ENCODE data around the gene ZNF212. TPM values are rescaled to one million over a fixed set of nuclear protein-coding genes. Genes with fewer than 3 reads are reported as not detected.
A peak's percentile ranks its signal among the peaks of the same experiment; 100 is the strongest.
"Not testable (repeated sequence)": the region's sequence is repeated elsewhere in the genome, so short reads cannot be mapped to it uniquely, and the experiment has no call there.

Gene ZNF212
- total RNA-seq, 2 donors from 2014 or later = 12.1 to 13.3 TPM

DNA sequence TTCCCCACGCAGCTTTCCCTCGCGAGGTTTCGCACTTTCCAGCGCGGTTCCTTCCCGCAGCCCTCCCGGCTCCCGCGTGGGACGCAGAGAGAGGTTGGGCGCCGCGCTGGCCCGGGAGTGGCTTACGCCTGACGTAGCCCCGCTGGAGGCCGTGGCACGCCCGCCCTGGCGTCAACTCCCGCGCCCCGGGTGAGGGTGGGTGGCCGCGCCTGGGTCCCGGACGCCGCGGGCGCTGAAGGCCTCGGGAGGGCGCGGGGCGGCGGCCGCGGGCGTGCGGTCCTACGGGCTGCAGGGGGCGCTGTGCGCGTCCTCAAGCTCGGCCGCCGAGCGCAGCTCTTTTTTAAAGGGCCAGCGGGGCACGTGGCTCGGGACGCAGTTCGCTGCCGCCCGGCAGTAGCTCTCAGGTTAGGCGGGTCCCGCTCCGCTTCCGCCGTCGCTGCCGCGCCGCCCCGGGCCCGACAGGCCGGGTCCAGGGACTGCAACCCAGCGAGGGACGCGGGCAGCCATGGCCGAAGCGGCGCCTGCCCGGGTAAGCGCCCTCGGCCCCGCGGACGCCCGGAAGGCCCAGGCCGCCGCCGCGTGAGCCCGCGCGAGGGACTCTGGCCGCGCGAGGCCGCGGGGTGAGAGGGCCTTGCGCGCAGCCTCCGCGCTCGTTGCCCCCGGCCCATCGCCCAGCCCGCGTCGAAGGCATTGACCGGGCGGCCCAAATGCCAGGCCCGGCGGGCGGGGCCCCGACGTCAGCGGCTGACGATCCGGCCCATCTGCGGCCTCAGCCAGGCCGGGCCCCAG lies 22.6 kb downstream of the ZNF212 start, which contains the start of gene ZNF783:
Gene ZNF783, plus strand, starts transcription at position 368 of the 789 bp plus-strand sequence. Its CDS starts 138 bp downstream, at position 506.
- ATAC-seq = peak; percentile 78 to 93
- peak; percentile 84 to 85 for DNase-seq (ENCODE audit: low spot score in 2 of 2)
- Mint-ChIP-seq H3K27ac (peak within 1 kb of the TSS; percentile 88 to 92), H3K36me3 (peaks cover 4 to 7% of the 10 kb centered on the region in 2 donors), H3K9me3 (no peaks in the 10 kb centered on the region)

- Mint-ChIP-seq H3K36me3 (peaks cover 16 to 26% of the 10 kb centered on the region in 2 donors), H3K27ac (peak overlapping the region; percentile 18 to 74), H3K9me3 (no peaks in the 10 kb centered on the region)
- ATAC-seq = no peak
- DNase-seq (ENCODE audit: low spot score in 2 of 2) = no peak
These were observed 27.0 kb downstream of the ZNF212 start for GRCh38 chr7:149266451-149266850.

DNA sequence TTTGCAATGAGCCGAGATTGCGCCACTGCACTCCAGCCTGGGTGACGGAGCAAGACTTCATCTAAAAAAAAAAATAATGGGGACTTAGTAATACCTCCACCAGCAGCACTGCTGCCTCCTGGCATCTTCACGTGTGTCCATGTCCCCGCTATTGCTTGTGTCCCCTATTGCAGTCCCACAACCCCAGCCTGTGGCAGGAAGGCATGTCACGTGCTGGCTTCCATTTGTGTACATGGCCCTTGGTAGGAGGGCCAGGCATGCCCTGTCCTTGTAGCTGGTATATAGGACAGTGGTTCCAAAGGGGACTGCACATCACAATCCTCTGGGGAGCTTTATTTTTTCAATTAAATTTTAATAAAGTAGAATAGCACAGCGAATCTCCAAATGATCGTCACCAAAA lies 28.3 kb downstream of the ZNF212 start:
- peaks cover 16 to 26% of the 10 kb centered on the region in 2 donors for H3K36me3 Mint-ChIP-seq
- peak overlapping the region in 1 of 2 donors; percentile 12 for H3K27ac Mint-ChIP-seq
- H3K9me3 Mint-ChIP-seq = no peaks in the 10 kb centered on the region
- DNase-seq (ENCODE audit: low spot score in 2 of 2) (no peak), ATAC-seq (no peak)

DNA sequence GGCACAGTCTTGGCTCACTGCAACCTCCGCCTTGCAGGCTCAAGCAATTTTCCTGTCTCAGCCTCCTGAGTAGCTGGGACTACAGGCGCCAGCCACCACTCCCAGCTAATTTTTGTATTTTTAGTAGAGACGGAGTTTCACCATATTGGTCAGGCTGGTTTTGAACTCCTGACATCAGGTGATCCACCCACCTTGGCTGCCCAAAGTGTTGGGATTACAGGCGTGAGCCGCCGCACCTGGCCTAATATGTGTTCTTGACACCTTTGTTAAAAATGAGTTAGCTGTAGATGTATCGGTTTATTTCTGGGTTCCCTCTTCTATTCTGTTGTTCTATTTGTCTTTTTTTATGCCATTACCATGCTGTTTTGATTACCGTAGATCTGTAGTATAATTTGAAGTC lies 35.0 kb downstream of the ZNF212 start:
- ATAC-seq; DNase-seq (ENCODE audit: low spot score in 2 of 2); H3K9me3 Mint-ChIP-seq: not testable (repeated sequence)
- H3K36me3 Mint-ChIP-seq = peaks cover 5 to 29% of the 10 kb centered on the region in 2 donors
- peak overlapping the region in 1 of 2 donors; percentile 29 for H3K27ac Mint-ChIP-seq

DNA sequence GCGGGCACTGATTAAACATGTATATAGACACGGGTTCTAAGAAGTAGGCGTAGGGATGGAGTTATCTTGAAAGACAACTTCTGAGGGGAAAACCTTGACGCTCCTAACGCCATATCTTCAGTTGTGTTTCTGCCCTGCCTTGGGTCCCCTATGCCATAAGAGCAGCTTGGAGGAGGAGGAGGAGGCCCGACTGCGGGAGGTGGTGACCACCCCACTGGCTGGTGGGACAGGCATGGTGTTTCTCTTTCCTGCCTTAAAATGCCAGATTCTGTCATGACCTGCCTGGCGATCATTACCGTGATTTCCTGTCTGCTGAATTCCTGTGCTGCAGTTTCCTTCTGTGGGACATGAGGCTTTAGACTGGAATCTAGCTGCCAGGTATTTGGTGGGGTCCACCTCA lies 38.4 kb downstream of the ZNF212 start:
- H3K9me3 Mint-ChIP-seq = no peaks in the 10 kb centered on the region
- peaks cover 5 to 29% of the 10 kb centered on the region in 2 donors for H3K36me3 Mint-ChIP-seq
- no peak for DNase-seq (ENCODE audit: low spot score in 2 of 2)
- ATAC-seq = no peak
- peak overlapping the region in 1 of 2 donors; percentile 80 for H3K27ac Mint-ChIP-seq

DNA sequence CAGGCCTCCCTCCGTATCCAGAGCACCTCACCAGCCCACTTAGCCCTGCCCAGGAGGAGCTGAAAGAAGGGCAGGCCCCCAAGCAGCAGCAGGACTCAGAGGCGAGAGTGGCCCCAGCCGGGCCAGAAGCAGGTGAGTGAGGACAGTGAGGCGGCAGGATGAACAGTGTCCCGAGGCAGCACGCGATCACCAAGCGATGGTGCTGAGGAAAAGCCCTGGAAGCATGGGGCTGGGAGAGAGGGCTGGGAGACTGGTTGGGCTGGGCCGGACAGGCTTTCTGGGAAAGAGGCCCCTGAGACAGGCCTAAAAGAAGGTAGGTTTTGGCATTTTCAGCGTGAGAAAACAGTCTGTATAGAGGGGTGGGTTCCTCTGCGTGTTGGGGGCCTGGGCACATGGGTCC lies 38.9 kb downstream of the ZNF212 start:
- H3K27ac Mint-ChIP-seq = peak overlapping the region in 1 of 2 donors; percentile 50
- H3K36me3 Mint-ChIP-seq = peaks cover 5 to 29% of the 10 kb centered on the region in 2 donors
- DNase-seq (ENCODE audit: low spot score in 2 of 2) = no peak
- no peaks in the 10 kb centered on the region for H3K9me3 Mint-ChIP-seq
- no peak for ATAC-seq

GRCh38 chr7:149279111-149279743 lies 39.8 kb downstream of the ZNF212 start:
- ATAC-seq (no peak), DNase-seq (ENCODE audit: low spot score in 2 of 2) (no peak)
- H3K27ac Mint-ChIP-seq = peak overlapping the region in 1 of 2 donors; percentile 79
- H3K9me3 Mint-ChIP-seq = no peaks in the 10 kb centered on the region
- H3K36me3 Mint-ChIP-seq = peaks cover 5 to 29% of the 10 kb centered on the region in 2 donors

- Mint-ChIP-seq H3K27ac (no peak overlapping the region), H3K9me3 (no peaks in the 10 kb centered on the region), H3K36me3 (peaks cover 5 to 22% of the 10 kb centered on the region in 2 donors)
- DNase-seq (ENCODE audit: low spot score in 2 of 2) (no peak), ATAC-seq (no peak)
These were observed 40.7 kb downstream of the ZNF212 start for GRCh38 chr7:149280151-149280550.

DNA sequence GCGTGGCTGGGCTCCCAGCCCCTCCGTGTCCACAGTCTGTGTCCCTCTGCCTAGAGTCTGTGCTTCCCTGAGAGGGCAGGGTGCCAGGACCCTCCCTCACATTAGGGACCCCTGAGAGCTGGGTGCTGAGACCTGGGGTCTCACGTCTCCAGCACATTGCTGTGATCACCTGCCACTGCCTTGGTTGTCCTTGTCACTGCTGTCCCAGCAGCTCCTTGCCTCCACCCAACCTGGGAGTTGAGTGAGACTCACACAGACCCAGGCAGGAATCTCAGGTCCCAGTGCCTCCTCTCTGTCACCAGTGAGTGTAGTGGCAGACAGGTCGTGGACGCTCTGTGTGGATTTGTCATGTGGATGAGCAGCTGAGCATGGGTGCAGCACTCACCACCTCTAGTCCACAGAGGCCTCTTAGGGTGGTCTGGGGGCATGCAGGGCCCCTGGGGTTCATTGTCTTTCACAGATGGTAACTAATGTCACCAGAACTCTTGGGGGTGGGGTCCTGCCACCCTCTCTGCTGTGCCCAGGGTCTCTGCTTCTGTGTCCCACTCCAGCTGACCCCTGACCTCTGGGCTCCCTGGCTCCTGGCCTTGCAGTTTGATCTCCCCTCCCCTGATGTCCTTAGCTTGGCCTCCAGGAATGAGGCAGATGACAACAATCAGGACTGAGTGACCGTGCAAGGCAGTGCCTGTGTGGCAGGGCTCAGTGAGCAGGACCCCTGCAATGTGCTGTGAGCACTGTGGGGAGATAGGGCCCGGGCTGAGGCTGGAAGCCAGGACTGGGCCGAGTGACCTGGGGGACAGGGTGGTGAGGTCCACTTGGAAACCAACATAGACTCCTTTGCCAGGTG lies 41.4 kb downstream of the ZNF212 start:
- Mint-ChIP-seq H3K27ac (no peak overlapping the region), H3K9me3 (no peaks in the 10 kb centered on the region), H3K36me3 (peaks cover 5 to 21% of the 10 kb centered on the region in 2 donors)
- ATAC-seq (no peak), DNase-seq (ENCODE audit: low spot score in 2 of 2) (no peak)

DNA sequence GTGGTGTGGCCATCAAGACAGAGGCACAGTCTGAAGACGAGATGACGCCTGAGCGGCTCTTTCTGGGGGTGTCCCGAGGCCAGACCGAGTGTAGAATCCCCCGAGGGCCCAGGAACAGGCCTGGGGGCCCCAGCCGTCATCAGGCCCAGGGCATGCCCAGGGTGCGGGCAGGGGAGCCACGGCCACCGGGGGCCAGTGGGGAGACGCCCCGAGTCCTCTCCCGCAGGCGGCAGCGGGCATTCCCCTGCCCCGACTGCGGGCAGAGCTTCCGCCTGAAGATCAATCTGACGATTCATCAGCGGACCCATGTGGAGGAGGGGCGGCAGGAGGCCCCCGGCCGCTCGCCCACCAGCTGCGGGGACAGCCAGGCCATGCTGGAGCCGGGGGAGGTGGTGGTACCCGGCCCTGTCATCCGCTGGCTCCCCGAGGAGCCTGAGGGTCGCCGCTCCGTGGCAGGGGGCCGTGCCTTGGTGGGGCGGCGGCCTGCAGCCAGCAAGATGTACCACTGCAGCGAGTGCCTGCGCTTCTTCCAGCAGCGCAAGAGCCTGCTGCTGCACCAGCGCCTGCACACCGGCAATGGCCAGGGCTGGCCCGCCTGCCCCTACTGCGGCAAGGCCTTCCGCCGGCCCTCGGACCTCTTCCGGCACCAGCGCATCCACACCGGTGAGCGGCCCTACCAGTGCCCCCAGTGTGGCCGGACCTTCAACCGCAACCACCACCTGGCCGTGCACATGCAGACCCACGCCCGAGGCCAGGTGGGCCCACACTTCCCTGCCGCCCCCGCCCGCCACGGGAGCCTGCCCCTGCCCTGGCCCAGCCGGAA lies 42.3 kb downstream of the ZNF212 start:
- Mint-ChIP-seq H3K27ac (no peak overlapping the region), H3K9me3 (no peaks in the 10 kb centered on the region), H3K36me3 (peaks cover 0 to 15% of the 10 kb centered on the region in 2 donors)
- no peak for ATAC-seq
- no peak for DNase-seq (ENCODE audit: low spot score in 2 of 2)

DNA sequence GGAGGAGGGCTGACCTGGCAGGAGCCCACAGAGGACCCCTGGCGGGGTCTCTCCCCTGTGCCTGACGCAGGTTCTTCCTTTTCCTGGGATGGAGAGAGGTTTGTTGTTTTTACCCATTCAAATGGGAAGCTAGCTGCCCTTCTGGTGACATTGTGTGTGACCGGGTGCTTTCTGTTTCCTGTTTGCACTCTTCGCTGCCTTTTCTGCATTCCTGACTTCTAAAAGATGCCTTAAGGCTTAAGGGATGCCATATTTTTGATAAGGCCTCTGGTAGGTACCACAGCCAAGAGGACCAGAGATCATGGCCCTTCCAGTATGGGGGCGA lies 42.8 kb downstream of the ZNF212 start:
- no peak for DNase-seq (ENCODE audit: low spot score in 2 of 2)
- no peaks in the 10 kb centered on the region for H3K9me3 Mint-ChIP-seq
- H3K27ac Mint-ChIP-seq = peak overlapping the region in 1 of 2 donors; percentile 7

DNA sequence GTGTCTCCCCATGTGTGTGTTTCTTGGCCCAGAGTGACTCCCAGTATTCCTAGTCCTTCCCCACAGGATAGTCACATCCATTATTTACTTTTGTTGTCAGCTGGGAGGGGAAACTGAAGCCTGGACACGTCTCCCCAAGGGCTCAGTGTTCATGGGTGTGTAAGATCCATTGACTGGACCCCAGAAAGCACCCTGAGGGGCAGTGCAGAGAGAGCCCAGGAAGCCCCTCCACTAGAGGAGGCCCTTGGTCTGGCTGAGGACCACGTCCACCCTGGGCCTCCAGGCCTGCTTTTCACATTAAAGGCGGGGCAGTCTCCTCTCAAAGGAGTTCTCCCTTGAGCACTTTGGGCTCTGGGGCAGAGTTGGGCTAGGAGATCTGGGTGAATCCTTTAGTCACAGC lies 43.9 kb downstream of the ZNF212 start:
- no peak for ATAC-seq
- no peaks in the 10 kb centered on the region for H3K9me3 Mint-ChIP-seq
- H3K27ac Mint-ChIP-seq = no peak overlapping the region

More for the DNA sequence above, 42.8 kb downstream of the ZNF212 start:
- H3K36me3 Mint-ChIP-seq = peaks cover 0 to 12% of the 10 kb centered on the region in 2 donors
- no peak for ATAC-seq

DNA sequence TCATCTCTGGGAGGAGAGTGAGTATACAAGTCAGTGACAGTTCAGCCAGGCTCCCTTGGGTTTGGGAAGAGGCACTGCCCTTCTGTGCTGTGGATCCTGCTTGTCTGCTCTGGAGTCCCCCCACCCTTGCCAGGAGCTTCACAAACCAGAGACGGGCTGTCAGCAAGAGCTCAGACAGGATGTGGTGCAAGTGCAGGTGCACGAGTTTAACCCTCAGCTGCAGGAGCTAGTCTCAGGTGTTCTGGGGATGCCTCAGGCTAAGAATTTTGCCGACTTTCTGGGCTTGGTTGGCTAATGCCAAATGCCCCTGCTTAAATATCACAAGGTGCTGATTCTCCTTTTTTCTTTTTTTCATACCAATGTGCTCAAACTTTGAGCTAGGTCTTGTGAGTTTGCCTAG lies 44.9 kb downstream of the ZNF212 start:
- no peaks in the 10 kb centered on the region for H3K36me3 Mint-ChIP-seq
- no peak for ATAC-seq
- no peaks in the 10 kb centered on the region for H3K9me3 Mint-ChIP-seq
- peak overlapping the region in 1 of 2 donors; percentile 31 for H3K27ac Mint-ChIP-seq
- no peak for DNase-seq (ENCODE audit: low spot score in 2 of 2)

More for the DNA sequence above, 43.9 kb downstream of the ZNF212 start:
- no peak for DNase-seq (ENCODE audit: low spot score in 2 of 2)
- peaks cover 0 to 2% of the 10 kb centered on the region in 2 donors for H3K36me3 Mint-ChIP-seq

DNA sequence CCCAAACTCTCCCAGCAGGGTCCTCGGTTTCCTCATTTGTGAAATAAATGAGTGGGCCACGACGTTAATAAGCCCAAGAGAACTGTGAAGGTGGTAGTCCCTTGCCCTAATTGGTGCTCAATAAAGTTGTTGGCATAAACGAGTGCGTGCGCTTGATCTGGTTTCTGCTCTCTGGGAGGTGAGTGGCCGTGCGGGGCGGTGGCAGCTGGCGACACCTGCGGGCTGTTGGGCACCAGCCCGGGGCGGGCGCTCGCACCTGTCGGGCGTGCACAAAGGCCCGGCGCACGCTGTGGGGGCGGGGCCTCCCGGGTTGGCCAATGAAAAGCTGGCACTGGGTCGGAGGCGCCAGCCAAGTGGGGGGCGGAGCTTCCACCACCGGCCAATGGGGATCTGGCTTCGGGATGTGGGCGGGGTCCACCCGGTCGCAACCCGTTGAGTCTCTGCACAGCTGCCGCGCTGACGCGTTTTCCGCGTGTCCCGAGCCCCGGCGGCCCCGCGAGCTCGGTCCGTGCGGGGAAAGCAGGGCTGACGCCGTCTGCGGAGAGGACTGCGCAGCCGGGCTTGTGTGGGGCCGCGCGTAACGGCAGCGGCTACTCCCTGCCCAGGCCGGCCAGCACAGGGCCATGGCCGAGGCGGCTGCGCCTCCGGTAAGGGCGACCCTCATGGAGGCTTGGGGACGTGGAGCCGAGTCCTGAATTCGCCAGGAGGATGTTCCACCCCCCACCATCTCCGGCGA lies 45.6 kb downstream of the ZNF212 start:
- Mint-ChIP-seq H3K27ac (peak overlapping the region in 1 of 2 donors; percentile 31), H3K9me3 (no peaks in the 10 kb centered on the region), H3K36me3 (no peaks in the 10 kb centered on the region)
- ATAC-seq (peak; percentile 96), DNase-seq (ENCODE audit: low spot score in 2 of 2) (peak; percentile 93 to 99)

DNA sequence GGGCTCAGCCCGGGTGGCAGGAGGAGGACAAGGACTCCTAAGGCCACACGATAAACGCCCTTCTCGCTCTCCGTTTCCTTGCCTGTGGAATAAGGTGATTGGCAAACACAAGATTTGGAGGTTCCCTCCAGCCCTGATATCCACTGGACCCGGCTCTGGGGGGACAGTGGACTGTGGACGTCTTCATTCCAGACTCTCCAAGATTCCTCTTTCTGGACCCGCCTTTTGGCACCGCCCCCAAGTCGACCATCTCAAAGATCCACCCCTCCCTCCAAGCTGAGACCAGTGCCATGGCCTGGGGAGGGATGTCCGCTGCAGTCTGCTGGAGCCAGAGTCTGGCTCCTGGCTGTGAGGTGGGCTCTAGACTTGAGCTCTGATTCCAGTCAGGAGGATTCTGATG lies 46.2 kb downstream of the ZNF212 start:
- no peaks in the 10 kb centered on the region for H3K9me3 Mint-ChIP-seq
- ATAC-seq = no peak

More for the DNA sequence above, 46.2 kb downstream of the ZNF212 start:
- Mint-ChIP-seq H3K27ac (peak overlapping the region in 1 of 2 donors; percentile 31), H3K36me3 (no peaks in the 10 kb centered on the region)
- DNase-seq (ENCODE audit: low spot score in 2 of 2) = no peak
